ENCODE measurements around the gene ITIH3.

DNA sequence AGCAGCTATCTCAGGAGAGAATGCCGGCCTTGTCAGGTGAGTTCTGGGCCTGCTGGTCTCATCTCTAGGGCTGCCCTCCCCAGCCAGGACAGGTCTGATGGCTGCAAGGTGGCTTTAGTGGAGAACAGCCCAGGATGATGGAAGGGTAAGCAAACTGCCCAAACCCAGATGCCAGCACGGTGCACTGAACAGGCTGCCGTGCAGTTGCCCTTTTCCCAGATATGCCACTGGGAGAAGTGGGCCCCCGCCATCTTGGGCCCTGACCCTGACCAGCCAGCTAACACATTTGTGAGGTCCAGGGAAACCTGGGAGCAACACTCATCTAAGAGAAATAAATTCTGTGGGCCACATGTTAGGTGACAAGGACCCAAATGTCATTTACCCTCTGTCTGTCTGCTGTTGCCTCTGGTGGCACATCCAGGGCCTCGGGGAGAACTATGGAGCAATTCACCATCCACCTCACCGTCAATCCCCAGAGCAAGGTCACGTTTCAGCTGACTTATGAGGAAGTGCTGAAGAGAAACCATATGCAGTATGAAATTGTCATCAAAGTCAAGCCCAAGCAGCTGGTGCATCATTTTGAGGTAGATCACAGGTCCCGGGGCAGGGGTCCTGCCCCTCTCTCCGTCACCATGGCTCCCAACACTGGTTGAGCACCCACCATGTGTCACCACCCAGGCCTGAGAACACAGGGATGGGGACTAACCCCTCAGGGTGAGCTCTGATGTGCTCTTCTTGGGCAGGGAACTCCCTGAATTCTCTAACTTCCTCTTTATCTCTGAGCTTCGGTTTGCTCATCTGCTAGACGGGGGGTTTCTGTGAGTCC, 15.4 kb upstream of the ITIH3 start:
- TF ChIP-seq, protein P1, sequence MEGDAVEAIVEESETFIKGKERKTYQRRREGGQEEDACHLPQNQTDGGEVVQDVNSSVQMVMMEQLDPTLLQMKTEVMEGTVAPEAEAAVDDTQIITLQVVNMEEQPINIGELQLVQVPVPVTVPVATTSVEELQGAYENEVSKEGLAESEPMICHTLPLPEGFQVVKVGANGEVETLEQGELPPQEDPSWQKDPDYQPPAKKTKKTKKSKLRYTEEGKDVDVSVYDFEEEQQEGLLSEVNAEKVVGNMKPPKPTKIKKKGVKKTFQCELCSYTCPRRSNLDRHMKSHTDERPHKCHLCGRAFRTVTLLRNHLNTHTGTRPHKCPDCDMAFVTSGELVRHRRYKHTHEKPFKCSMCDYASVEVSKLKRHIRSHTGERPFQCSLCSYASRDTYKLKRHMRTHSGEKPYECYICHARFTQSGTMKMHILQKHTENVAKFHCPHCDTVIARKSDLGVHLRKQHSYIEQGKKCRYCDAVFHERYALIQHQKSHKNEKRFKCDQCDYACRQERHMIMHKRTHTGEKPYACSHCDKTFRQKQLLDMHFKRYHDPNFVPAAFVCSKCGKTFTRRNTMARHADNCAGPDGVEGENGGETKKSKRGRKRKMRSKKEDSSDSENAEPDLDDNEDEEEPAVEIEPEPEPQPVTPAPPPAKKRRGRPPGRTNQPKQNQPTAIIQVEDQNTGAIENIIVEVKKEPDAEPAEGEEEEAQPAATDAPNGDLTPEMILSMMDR (IDR thresholded peaks at IDR 0.05): no peak
- no peak for TF ChIP-seq POLR2A (IDR thresholded peaks at IDR 0.05)
- no peak for TF ChIP-seq EP300 (IDR thresholded peaks at IDR 0.05)

Data from ovary (tissue), 3 donors.